ENCODE data around the gene RIOK1. TPM values are rescaled to one million over a fixed set of nuclear protein-coding genes. Genes with fewer than 3 reads are reported as not detected.

RIOK1 gene
- total RNA-seq, 6 donors from 2014 or later, result 6.0 to 24.8 (median 13.9) TPM

DNA sequence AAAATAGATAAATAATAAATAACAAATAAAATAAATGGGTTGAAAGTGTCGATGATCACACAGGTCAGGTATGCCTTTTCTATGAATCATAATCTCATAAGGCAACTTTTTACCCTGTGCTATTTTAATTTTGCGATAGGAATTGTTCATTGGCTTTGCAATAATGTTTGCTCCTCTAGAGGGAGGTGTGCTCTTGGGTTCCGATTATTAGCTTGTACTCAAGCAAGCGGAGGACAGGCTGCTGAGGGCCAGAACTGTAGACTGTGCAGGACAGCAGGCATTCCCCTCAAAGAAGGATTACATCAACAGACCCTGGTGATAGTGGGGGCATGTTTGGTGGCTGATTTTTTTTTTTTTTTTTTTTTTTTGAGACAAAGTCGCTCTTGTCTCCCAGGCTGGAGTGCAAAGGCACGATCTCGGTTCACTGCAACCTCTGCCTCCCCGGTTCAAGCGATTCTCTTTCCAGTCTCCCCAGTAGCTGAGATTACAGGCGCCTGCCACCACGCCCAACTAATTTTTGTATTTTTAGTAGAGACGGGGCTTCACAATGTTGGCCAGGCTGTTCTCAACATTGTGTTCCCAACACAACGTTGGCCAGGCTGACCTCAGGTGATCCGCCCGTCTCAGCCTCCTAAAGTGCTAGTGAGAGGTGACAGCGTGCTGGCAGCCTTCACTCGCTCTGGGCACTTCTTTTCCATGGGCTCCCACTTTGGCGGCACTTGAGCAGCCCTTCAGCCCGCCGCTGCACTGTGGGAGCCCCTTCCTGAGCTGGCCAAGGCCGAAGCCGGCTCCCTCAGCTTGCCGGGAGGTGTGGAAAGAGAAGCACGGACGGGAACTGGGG is 35.6 kb downstream of the RIOK1 start:
- Histone ChIP-seq H3K36me3 (no peaks in the 10 kb centered on the region), H3K4me3 (no peak overlapping the region), H3K4me1 (no peaks in the 10 kb centered on the region), H3K9me3 (no peaks in the 10 kb centered on the region), H3K27ac (no peak overlapping the region), H3K27me3 (no peaks in the 10 kb centered on the region)
- TF ChIP-seq EP300 (IDR thresholded peaks at IDR 0.05) (no peak), POLR2AphosphoS5 (IDR thresholded peaks at IDR 0.05) (no peak)
- TF ChIP-seq, protein P1, sequence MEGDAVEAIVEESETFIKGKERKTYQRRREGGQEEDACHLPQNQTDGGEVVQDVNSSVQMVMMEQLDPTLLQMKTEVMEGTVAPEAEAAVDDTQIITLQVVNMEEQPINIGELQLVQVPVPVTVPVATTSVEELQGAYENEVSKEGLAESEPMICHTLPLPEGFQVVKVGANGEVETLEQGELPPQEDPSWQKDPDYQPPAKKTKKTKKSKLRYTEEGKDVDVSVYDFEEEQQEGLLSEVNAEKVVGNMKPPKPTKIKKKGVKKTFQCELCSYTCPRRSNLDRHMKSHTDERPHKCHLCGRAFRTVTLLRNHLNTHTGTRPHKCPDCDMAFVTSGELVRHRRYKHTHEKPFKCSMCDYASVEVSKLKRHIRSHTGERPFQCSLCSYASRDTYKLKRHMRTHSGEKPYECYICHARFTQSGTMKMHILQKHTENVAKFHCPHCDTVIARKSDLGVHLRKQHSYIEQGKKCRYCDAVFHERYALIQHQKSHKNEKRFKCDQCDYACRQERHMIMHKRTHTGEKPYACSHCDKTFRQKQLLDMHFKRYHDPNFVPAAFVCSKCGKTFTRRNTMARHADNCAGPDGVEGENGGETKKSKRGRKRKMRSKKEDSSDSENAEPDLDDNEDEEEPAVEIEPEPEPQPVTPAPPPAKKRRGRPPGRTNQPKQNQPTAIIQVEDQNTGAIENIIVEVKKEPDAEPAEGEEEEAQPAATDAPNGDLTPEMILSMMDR (IDR thresholded peaks at IDR 0.05), result peak in 5 of 6 experiments; percentile 15 to 56 (median 49)
- ATAC-seq (ENCODE audit: low FRiP score in 2 of 2), result peak; percentile 75 to 87
- peak in 1 of 2 donors; percentile 36 for DNase-seq
- 80 to 83% methylated on average over 19 to 25 of the region's 25 CpGs for WGBS, 2 donors

DNA sequence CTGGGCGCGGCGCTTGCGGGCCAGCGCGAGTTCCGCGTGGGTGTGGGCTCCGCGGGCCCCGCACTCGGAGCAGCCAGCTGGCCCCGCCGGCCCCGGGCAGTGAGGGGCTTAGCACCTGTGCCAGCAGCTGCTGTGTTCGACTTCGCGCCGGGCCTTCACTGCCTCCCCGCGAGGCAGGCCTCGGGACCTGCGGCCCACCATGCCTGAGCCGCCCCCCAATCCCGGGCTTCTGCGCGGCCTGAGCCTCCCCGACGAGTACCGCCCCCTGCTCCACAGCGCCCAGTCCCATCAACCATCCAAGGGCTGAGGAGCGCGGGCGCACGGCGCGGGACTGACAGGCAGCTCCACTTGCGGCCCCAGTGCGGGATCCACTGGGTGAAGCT is 36.2 kb downstream of the RIOK1 start:
- no peaks in the 10 kb centered on the region for H3K27me3 ChIP-seq
- ATAC-seq (ENCODE audit: low FRiP score in 2 of 2) (no peak), DNase-seq (peak in 1 of 2 donors; percentile 83)
- no peak for TF ChIP-seq POLR2AphosphoS5 (IDR thresholded peaks at IDR 0.05)
- TF ChIP-seq, protein P1 (IDR thresholded peaks at IDR 0.05), result no peak
- TF ChIP-seq EP300 (IDR thresholded peaks at IDR 0.05), result no peak
- TF ChIP-seq POLR2A (IDR thresholded peaks at IDR 0.05), result no peak
- H3K9me3 ChIP-seq, result no peaks in the 10 kb centered on the region
- 89 to 98% methylated on average over 24 to 39 of the region's 39 CpGs for WGBS, 2 donors
- H3K4me3 ChIP-seq, result no peak overlapping the region
- H3K4me1 ChIP-seq, result no peaks in the 10 kb centered on the region
- no peaks in the 10 kb centered on the region for H3K36me3 ChIP-seq
- no peak overlapping the region for H3K27ac ChIP-seq

DNA sequence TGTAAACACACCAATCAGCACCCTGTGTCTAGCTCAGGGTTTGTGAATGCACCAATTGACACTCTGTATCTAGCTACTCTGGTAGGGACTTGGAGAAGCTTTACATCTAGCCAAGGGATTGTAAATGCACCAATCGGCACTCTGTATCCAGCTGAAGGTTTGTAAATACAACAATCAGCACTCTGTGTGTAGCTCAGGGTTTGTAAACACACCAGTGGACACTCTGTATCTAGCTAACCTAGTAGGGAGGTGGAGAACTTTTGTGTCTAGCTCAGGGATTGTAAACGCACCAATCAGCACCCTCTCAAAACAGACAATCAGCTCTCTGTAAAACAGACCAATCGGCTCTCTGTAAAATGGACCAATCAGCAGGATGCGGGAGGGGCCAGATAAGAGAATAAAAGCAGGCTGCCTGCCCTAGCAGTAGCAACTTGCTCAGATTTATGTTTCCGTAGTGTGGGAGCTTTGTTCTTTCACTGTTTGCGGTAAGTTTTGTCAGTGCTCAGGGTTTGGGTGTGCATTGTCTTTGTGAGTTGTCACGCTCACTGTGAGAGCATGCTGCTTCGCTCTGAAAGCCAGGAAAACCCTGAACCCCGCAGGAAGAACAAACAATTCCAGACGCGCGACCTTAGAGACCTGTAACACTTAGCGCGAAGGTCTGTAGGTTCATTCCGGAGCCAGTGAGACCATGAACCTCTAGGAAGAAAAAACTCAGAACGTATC is 37.0 kb downstream of the RIOK1 start:
- Histone ChIP-seq H3K27me3 (no peaks in the 10 kb centered on the region), H3K4me3 (no peak overlapping the region), H3K27ac (no peak overlapping the region), H3K4me1 (peaks cover 0 to 2% (median under 1%) of the 10 kb centered on the region in 4 donors), H3K36me3 (no peaks in the 10 kb centered on the region), H3K9me3 (no peaks in the 10 kb centered on the region)
- WGBS, 2 donors, result 71 to 86% methylated on average over 16 of the region's 16 CpGs
- ATAC-seq (ENCODE audit: low FRiP score in 2 of 2) (no peak), DNase-seq (no peak)
- TF ChIP-seq EP300 (IDR thresholded peaks at IDR 0.05), result no peak
- TF ChIP-seq POLR2A (IDR thresholded peaks at IDR 0.05), result no peak
- TF ChIP-seq POLR2AphosphoS5 (IDR thresholded peaks at IDR 0.05), result no peak
- TF ChIP-seq, protein P1 (IDR thresholded peaks at IDR 0.05), result no peak

DNA sequence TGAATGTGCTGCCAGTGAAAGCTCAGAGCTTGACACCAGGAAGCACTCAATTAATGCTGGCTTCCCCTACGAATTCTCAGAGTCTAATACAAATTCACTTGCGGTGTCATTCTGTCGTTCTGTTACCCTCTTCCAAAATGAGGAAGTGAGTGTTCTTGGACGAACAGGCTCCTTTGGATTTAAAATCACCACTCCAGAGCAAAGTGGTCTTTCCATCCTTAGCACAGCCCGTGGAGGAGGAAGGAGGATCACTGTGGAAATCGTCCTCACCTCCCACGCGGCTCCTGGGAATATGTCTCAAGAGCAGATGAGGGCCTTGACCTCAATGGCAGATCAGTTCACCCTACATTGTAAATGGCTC is 41.7 kb downstream of the RIOK1 start:
- ATAC-seq (ENCODE audit: low FRiP score in 2 of 2) (peak; percentile 7 to 48), DNase-seq (no peak)
- Histone ChIP-seq H3K27ac (no peak overlapping the region), H3K9me3 (no peaks in the 10 kb centered on the region), H3K27me3 (no peaks in the 10 kb centered on the region), H3K4me3 (no peak overlapping the region), H3K4me1 (peaks cover 0 to 8% (median 3%) of the 10 kb centered on the region in 4 donors), H3K36me3 (no peaks in the 10 kb centered on the region)
- no peak for TF ChIP-seq EP300 (IDR thresholded peaks at IDR 0.05)
- TF ChIP-seq, protein P1 (IDR thresholded peaks at IDR 0.05), result no peak
- TF ChIP-seq POLR2AphosphoS5 (IDR thresholded peaks at IDR 0.05), result no peak
- no peak for TF ChIP-seq POLR2A (IDR thresholded peaks at IDR 0.05)
- 55 to 60% methylated on average over 8 of the region's 8 CpGs for WGBS, 2 donors
